Astrocyte (in vitro differentiated cells and primary cell): Measurements from ENCODE around the gene TOMM6.

Source experiments
- EZH2 ChIP-seq: IDR thresholded peaks from 2 replicates; pipeline ENCODE4 v1.6.1; 2012; ENCODE audit warnings: mild to moderate bottlenecking, low read length, inconsistent platforms; ENCODE audit not compliant: insufficient read depth
- TF ChIP-seq, protein P1 (sequence below): IDR thresholded peaks from 2 replicates; pipeline ENCODE4 v1.5.1; 2011; ENCODE audit warnings: low read depth, mild to moderate bottlenecking, inconsistent platforms, low read length, moderate library complexity; ENCODE audit not compliant: insufficient read depth

DNA sequence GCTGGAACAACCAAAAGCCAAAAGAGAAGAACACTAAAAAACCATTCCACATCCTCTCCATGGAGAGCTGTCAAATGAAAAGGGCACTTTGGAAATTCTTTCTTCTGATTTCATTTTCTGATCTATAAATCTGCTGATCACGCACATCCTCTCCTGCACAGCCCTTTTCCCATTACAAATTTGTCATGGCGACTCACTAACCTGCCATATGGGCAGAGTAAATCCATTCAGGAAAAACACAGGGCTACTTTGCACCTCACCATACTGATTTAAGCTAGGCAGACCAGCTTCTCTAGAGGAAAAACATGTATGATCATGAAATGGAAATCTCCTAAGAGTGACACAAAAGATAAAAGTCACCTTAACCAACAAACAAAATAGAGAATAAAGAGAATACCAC is 26.0 kb downstream of the TOMM6 start:
- TF ChIP-seq, protein P1, sequence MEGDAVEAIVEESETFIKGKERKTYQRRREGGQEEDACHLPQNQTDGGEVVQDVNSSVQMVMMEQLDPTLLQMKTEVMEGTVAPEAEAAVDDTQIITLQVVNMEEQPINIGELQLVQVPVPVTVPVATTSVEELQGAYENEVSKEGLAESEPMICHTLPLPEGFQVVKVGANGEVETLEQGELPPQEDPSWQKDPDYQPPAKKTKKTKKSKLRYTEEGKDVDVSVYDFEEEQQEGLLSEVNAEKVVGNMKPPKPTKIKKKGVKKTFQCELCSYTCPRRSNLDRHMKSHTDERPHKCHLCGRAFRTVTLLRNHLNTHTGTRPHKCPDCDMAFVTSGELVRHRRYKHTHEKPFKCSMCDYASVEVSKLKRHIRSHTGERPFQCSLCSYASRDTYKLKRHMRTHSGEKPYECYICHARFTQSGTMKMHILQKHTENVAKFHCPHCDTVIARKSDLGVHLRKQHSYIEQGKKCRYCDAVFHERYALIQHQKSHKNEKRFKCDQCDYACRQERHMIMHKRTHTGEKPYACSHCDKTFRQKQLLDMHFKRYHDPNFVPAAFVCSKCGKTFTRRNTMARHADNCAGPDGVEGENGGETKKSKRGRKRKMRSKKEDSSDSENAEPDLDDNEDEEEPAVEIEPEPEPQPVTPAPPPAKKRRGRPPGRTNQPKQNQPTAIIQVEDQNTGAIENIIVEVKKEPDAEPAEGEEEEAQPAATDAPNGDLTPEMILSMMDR: no peak
- no peak for TF ChIP-seq EZH2
